T-helper 2 cell treated with Interferon-gamma antibody and Interleukin-4, amounts not matched to agents 5 μg/mL and 100 μg/mL, for 36 hours (primary cell): ENCODE measurements around the gene C11orf97.

ENCODE experiments used
- DNase-seq: peaks from one replicate; pipeline ENCODE4 v3.0.0; 2021; ENCODE audit warnings: low spot score
- H3K27ac Mint-ChIP-seq: one replicate; pipeline ENCODE4 v1.8.0; 2021; ENCODE audit warnings: mild to moderate bottlenecking, mixed read lengths
- H3K27me3 Mint-ChIP-seq: one replicate; pipeline ENCODE4 v1.8.0; 2021; ENCODE audit warnings: low read depth, mixed read lengths
- H3K36me3 Mint-ChIP-seq: one replicate; pipeline ENCODE4 v1.8.0; 2021; ENCODE audit warnings: low read depth, mixed read lengths
- H3K4me1 Mint-ChIP-seq: one replicate; pipeline ENCODE4 v1.8.0; 2021; ENCODE audit warnings: low read depth, mixed read lengths
- H3K4me3 Mint-ChIP-seq: one replicate; pipeline ENCODE4 v1.8.0; 2022; ENCODE audit warnings: mild to moderate bottlenecking, moderate library complexity, mixed read lengths
- H3K9me3 Mint-ChIP-seq: one replicate; pipeline ENCODE4 v1.8.0; 2021; ENCODE audit warnings: mixed read lengths

The C11orf97 gene

DNA sequence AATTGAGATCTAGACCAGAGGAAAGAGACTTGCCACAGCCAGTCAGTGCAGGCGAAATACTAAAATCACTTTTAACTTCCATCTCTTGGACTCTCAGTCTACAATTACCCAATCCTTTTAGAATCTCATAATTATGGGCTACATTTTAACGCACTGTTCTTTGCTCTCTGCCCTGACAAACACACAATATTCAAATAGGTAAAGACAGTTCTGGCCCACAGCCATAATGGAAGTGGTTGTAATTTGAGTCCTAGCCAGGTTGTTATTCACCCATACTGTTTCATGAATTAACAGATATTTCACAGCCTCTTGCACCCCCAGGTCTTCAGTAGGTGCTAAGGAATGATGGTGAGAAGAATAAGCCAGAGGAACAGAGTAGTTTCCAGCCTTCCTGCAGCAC is 830 bp downstream of the C11orf97 start:
- H3K27me3 Mint-ChIP-seq: peaks cover 62% of the 10 kb centered on the region
- no peak overlapping the region for H3K4me3 Mint-ChIP-seq
- no peak overlapping the region for H3K27ac Mint-ChIP-seq
- H3K36me3 Mint-ChIP-seq: no peaks in the 10 kb centered on the region
- no peaks in the 10 kb centered on the region for H3K9me3 Mint-ChIP-seq
- DNase-seq: no peak
- H3K4me1 Mint-ChIP-seq: peaks cover 11% of the 10 kb centered on the region

DNA sequence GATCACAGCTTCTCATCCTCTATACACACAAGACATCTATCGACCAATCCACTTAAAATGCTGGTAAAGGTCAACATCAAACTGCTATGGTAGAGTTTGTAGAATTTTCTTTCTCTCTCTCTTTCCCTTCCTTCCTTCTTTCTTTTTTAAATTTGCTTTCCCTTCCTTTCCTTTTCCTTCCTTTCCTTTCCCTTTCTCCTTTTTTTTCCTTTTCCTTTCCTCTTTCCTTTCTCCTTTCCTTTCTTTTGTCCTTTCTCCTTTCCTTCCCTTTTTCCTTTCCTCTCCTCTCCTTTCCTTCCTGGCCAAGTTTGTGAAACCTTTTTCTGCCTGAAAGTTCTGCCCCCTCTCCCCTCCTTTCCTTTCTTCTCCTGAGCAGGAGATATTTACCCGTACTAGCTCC is 3.1 kb downstream of the C11orf97 start:
- no peak overlapping the region for H3K27ac Mint-ChIP-seq
- H3K4me3 Mint-ChIP-seq: no peak overlapping the region
- H3K36me3 Mint-ChIP-seq: no peaks in the 10 kb centered on the region
- H3K4me1 Mint-ChIP-seq: peaks cover 11% of the 10 kb centered on the region
- H3K27me3 Mint-ChIP-seq: peaks cover 49% of the 10 kb centered on the region
- H3K9me3 Mint-ChIP-seq: no peaks in the 10 kb centered on the region
- DNase-seq: no peak

DNA sequence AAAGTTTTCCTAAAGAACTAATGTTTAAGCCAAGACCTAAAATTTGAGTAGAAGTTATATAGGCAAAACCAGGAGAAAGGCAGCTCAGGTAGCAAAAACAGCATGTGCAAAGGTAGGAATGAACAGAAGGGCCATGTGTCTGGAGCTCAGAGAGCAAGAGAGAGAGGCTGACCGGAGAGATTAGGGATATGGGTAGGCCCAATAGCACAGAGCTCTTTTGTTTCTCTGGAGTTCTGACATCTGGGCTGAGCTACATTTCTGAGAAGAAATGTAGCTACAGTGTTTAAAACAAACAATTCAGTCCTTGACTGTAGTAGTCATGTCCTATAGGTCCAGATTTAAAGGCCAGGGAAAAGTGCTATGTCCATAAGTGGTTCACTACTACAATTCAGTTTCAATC is 4.5 kb downstream of the C11orf97 start:
- Mint-ChIP-seq H3K4me3 (no peak overlapping the region), H3K9me3 (no peaks in the 10 kb centered on the region), H3K4me1 (peaks cover 11% of the 10 kb centered on the region), H3K27me3 (peaks cover 36% of the 10 kb centered on the region), H3K36me3 (no peaks in the 10 kb centered on the region), H3K27ac (no peak overlapping the region)
- DNase-seq: no peak

DNA sequence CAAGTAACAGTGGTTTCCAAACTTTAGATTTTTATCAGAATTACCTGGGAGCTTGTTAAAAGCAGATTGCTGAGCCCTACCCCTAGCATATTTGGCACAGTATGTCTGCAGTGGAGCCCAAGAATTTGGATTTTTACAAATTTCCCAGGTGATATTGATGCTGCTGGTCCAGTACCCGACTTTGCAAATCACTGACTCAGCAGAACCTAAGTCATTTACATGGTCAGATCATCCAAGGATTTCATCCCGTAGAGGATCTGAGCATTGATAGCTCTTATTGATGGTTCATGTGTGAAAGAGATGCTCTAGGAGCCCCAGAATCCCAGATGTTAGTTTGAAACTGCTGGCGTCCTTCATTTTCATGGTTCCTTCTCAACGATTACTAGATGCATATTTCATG is 6.0 kb downstream of the C11orf97 start:
- DNase-seq: no peak
- no peaks in the 10 kb centered on the region for H3K36me3 Mint-ChIP-seq
- H3K27me3 Mint-ChIP-seq: peaks cover 26% of the 10 kb centered on the region
- no peak overlapping the region for H3K27ac Mint-ChIP-seq
- no peaks in the 10 kb centered on the region for H3K4me1 Mint-ChIP-seq
- no peaks in the 10 kb centered on the region for H3K9me3 Mint-ChIP-seq
- no peak overlapping the region for H3K4me3 Mint-ChIP-seq

DNA sequence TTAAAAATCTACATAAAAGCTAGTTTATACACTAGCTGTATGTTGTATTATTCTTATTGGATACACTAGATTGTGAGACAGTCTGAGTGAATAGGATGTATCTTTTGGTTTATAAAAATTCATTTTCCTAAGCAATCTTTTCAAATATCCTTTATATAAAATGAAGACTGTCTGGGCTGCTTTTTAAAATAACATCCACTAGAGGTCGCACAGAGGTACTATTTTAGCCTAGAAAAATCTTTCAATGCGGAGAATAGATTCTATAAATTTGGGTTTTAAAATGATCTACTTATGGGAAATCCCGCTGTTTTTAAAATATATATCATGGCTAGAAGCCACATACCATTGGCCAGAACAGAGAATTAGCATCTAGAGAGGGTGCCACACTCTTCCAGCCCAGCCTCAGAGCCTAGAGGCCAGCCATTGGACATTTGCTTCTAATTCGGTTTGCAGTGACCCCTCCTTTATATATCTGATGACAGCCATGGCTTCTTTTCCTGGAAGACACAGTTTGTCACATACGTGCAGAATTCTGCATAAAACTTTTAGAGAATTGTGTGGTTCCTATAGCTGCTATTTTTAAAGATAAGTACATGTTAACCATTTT is 7.3 kb downstream of the C11orf97 start:
- Mint-ChIP-seq H3K9me3 (no peaks in the 10 kb centered on the region), H3K4me3 (no peak overlapping the region), H3K27me3 (peaks cover 28% of the 10 kb centered on the region), H3K36me3 (no peaks in the 10 kb centered on the region), H3K4me1 (no peaks in the 10 kb centered on the region), H3K27ac (no peak overlapping the region)
- DNase-seq: no peak

DNA sequence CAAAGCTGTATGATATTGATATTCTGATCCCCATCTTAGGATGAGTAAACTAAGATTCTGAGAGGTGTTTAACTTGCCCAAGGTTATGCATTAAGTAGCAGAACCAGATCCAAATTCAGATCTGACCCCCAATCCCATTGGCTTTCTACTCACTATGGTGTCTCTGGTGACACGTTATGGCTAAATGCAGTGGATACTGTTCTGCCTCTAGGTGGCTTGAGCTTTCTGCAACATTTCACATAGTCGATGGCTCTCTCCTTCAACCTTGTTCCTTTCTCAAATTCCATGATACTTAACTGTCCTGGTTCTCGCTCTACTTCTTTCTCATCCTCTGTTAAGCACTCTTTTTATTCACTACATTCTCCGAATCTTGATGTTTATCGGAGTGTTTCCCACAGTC is 9.4 kb downstream of the C11orf97 start:
- no peaks in the 10 kb centered on the region for H3K36me3 Mint-ChIP-seq
- no peaks in the 10 kb centered on the region for H3K9me3 Mint-ChIP-seq
- H3K4me1 Mint-ChIP-seq: no peaks in the 10 kb centered on the region
- no peak for DNase-seq
- H3K4me3 Mint-ChIP-seq: no peak overlapping the region
- H3K27ac Mint-ChIP-seq: no peak overlapping the region
- peaks cover 18% of the 10 kb centered on the region for H3K27me3 Mint-ChIP-seq

DNA sequence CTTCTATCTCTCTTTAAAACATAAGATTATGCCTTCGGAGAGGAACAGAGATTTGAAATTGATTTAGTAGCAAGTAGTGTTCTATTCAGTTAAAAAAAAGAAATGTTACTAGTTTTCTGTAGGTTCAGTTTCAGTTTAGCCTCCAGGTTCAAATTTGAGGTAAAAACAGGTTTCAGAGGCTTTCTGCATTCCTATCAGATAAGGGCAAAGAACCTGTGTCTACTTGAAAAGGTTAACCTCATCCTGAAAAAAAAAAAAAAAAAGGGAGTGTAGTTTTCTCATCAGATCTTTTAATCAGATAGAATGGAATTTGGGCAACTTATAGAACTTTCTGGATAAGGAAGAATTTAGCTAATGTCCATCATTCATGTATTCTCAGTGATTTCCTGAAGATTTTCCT is 12.1 kb downstream of the C11orf97 start:
- Mint-ChIP-seq H3K9me3 (no peaks in the 10 kb centered on the region), H3K27me3 (peaks cover 30% of the 10 kb centered on the region), H3K27ac (no peak overlapping the region), H3K36me3 (no peaks in the 10 kb centered on the region), H3K4me3 (no peak overlapping the region), H3K4me1 (no peaks in the 10 kb centered on the region)
- DNase-seq: no peak

DNA sequence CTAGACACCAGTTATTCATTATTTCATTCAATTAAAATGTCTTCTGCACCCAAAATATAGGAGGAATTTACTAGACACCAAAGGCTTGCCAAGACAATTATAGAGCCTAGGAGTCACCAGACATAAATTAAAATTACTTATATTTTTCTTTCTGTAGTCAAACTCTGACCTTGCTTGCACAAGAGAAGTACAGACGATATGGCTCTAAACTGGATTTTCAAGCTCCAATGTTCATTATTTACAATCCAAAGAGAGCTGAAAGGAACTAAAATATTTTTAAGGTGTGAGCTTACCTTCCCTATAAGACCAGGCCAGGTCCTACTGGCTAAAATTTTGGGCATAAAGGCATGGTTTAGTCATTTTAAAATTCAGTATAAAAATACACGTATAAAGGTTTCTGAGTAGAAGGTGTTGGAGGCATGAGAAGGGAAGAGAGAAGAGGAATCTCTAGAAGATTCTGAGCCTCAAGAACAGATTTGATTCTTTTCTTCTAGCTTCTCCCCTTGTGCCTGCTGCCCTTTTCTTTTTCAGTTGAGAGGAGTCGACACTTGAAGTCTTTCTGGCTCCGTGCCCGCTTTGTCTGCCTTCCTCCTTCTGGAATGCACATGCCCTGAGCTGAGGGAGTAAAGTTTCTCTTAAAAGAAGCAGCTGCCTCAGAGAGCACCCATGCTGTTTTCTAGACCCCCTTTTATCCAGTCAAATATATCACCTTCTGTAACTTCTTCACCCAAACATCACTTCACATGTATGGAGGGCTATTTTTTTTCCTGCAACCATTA is 13.5 kb downstream of the C11orf97 start:
- Mint-ChIP-seq H3K9me3 (no peaks in the 10 kb centered on the region), H3K27ac (no peak overlapping the region), H3K36me3 (no peaks in the 10 kb centered on the region), H3K27me3 (peaks cover 33% of the 10 kb centered on the region), H3K4me3 (no peak overlapping the region), H3K4me1 (no peaks in the 10 kb centered on the region)
- no peak for DNase-seq

DNA sequence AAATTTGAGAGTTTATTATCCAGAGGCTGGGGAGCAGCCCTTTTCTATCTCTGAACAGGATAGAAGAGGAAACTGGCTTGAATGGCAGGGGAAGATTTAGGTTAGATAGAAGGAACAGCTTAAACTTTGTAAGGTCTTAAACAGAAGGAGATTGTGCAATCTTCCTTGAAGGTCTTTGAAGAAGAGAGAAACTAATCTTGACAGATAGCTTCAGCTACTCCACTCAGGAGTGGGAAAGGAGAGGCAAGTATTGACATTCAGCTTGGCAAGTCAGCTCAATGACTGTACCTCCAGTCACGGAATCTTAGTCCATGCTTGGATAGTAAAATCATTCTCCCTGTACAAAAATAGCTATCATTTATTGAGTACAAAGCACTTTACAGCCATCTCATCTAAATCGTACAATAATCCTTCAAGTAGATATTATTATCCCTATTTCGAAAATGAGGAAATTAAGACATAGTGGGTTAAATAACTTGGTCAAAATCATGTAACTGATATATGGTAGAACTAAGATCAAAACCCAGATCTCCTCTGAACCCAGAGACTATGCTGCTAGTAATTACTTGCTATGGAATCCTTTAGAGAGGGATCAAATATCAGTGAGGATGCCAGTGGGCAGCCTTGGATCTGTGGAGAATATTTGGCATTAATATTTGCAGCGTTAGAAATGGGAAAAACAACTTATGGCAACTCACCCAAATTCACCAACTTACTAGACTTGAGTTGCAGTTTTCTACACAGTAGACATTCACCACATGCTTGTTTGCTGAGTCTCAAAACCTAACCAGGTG is 14.6 kb downstream of the C11orf97 start:
- Mint-ChIP-seq H3K4me3 (no peak overlapping the region), H3K9me3 (no peaks in the 10 kb centered on the region), H3K27ac (no peak overlapping the region), H3K36me3 (no peaks in the 10 kb centered on the region), H3K27me3 (peaks cover 36% of the 10 kb centered on the region), H3K4me1 (no peaks in the 10 kb centered on the region)
- no peak for DNase-seq

DNA sequence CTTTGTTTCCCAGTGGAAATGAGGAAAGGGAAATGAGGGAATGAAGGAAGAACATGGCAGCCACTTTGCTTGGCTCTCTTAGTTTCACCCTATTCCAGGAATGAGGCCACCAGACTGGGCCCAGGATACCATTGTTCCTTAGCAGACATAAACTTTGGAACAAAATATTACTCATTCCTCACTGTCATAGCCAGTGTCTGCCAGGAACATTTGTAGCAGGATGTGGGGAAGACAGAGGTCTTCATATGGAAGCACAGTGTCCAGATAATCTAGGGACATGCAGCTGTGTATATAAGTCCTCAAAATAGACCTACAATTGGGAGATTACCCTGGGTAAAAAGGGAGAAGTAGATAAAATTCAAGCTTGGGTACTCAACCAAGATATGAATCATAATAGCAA is 16.3 kb downstream of the C11orf97 start:
- Mint-ChIP-seq H3K27me3 (peaks cover 42% of the 10 kb centered on the region), H3K9me3 (no peaks in the 10 kb centered on the region), H3K36me3 (no peaks in the 10 kb centered on the region), H3K4me1 (no peaks in the 10 kb centered on the region), H3K27ac (no peak overlapping the region), H3K4me3 (no peak overlapping the region)
- DNase-seq: no peak

DNA sequence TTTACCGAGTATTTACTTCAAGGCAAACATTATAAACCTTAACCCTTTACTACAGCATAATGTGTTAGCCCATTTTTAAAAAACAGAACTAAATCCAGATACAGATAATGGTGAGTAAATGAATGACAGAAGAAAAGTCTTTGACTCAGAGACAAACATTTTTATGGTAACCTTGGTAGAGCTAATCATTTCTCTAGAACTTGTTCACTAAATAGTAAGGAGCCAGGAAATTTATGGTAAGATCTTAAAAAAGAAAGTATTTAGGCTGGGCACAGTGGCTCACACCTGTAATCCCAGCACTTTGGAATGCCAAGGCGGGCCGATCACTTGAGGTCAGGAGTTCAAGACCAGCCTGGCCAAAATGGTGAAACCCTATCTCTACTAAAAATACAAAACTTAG is 19.9 kb downstream of the C11orf97 start:
- no peak overlapping the region for H3K27ac Mint-ChIP-seq
- no peaks in the 10 kb centered on the region for H3K36me3 Mint-ChIP-seq
- H3K9me3 Mint-ChIP-seq: no peaks in the 10 kb centered on the region
- H3K27me3 Mint-ChIP-seq: peaks cover 43% of the 10 kb centered on the region
- no peaks in the 10 kb centered on the region for H3K4me1 Mint-ChIP-seq
- no peak for DNase-seq
- H3K4me3 Mint-ChIP-seq: no peak overlapping the region

DNA sequence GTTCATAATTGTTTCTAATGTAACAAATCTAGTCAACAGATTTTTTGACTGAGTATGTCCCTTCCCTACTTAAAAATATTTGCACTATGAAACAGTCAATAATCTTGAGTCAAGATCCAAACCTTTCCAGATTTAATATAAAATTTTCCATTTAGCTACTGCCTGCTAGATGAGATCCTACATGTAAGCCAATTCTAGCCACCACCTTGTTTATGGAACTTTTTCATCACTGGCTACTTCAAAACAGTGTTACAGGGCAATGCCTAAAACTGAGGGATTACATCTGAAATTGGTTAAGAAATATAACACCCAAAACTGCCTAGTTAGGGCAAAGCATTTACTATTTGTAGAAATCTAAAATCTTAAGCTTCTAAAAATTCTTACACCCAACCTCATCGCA is 20.9 kb downstream of the C11orf97 start:
- Mint-ChIP-seq H3K9me3 (no peaks in the 10 kb centered on the region), H3K27ac (no peak overlapping the region), H3K36me3 (no peaks in the 10 kb centered on the region), H3K27me3 (peaks cover 46% of the 10 kb centered on the region), H3K4me3 (no peak overlapping the region), H3K4me1 (no peaks in the 10 kb centered on the region)
- DNase-seq: no peak

DNA sequence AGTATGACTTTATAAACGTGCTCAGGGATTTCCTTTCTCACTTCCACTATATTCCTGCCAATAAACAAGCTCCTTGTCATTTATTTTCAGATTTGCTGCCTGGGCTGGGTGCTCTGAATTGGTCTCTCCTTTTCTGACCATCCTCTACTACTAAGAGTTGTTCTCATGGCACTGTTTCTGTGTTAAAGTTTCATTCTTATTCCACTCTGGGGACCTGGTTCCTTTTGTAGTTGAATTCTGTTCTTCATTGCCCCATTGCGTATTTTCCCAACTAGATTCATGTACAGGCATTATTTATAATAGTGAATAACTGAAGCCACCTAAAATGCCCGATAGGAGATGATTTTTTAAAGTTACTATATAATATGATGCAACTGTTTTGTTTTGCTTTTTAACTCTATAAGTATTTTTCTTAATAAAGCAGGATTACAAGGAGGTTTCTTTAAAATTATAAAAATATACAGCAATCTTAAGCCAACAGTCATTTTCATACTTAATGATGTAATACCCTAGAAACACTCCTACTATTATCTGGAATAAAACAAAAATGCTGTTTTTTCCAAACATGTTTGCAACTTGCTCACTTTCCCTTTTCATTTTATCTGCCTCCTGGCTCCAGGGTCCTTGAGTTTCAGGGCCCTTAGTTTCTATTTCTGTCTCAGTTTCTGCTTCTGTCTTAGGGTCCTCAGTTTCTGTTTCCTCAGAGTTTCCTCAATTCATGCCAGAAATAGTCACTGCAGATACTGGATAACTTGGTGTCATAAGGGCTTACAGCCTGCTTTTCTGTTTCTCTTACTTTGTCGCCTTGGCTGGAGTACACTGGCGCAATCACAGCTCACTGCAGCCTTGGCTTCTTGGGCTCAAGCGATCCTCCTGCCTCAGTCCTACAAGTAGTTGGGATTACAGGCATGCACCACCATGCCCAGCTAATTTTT is 21.7 kb downstream of the C11orf97 start:
- Mint-ChIP-seq H3K27ac (no peak overlapping the region), H3K36me3 (no peaks in the 10 kb centered on the region), H3K27me3 (peaks cover 46% of the 10 kb centered on the region), H3K4me1 (no peaks in the 10 kb centered on the region), H3K9me3 (no peaks in the 10 kb centered on the region), H3K4me3 (no peak overlapping the region)
- DNase-seq: no peak
